Measurements from ENCODE around the gene DHFR2. TPM values are rescaled to one million over a fixed set of nuclear protein-coding genes. Genes with fewer than 3 reads are reported as not detected.
A peak's percentile ranks its signal among the peaks of the same experiment; 100 is the strongest.

Gene DHFR2
- total and polyA plus RNA-seq, 10 of the 15 experiments (the other 5 are each of a cell fraction or from before 2014, with no cell fraction given) = 1.8 to 5.6 (median 4.4) TPM

- TF ChIP-seq NRF1 (conservative IDR thresholded peaks at IDR 0.05; ENCODE audit: low read depth, low read length) = no peak
- no peak for TF ChIP-seq SMARCA5 (IDR thresholded peaks at IDR 0.05)
- TF ChIP-seq, protein P1, sequence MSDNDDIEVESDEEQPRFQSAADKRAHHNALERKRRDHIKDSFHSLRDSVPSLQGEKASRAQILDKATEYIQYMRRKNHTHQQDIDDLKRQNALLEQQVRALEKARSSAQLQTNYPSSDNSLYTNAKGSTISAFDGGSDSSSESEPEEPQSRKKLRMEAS (IDR thresholded peaks at IDR 0.05; ENCODE audit: low read depth, low read length) = no peak
Observed at GRCh38 chr3:94065122-94065521, 2.4 kb upstream of the DHFR2 start (continued).

- Histone ChIP-seq H3K4me3 (peak overlapping the region; percentile 84), H3K4me1 (ENCODE audit: control insufficient read depth, insufficient read depth, low read length) (peaks cover 7% of the 10 kb centered on the region), H3K4me2 (ENCODE audit: control insufficient read depth, insufficient read depth) (peak overlapping the region; percentile 86), H3K9ac (ENCODE audit: control insufficient read depth, insufficient read depth, low read length) (peak overlapping the region; percentile 99), H3K36me3 (ENCODE audit: control insufficient read depth in 2 of 2, insufficient read depth in 2 of 2, low read length in 1 of 2) (peaks cover 0 to 24% of the 10 kb centered on the region in 2 experiments; a peak in 2 of 4 replicates), H3K27me3 (replicated peaks in 1 of 2; ENCODE audit: control insufficient read depth in 2 of 2, insufficient read depth in 2 of 2, low read length in 1 of 2) (no peaks in the 10 kb centered on the region), H3K9me3 (replicated peaks; ENCODE audit: control insufficient read depth, insufficient read depth, low read length) (peaks cover 14% of the 10 kb centered on the region; the same call in 2 of the 3 replicates), H3K79me2 (ENCODE audit: control insufficient read depth, insufficient read depth, low read length) (peaks cover 56% of the 10 kb centered on the region), H4K20me1 (ENCODE audit: control insufficient read depth, insufficient read depth) (no peaks in the 10 kb centered on the region), H2AFZ (ENCODE audit: control insufficient read depth, low read depth, low read length) (no peak overlapping the region), H3K27ac (ENCODE audit: control insufficient read depth, insufficient read depth) (no peak overlapping the region)
- ATAC-seq = no peak
- RAD21 ChIA-PET (ENCODE audit: unreplicated experiment) = interaction anchor here (1.0 to 2.3 kb wide), 3 partner anchors 10 to 61 kb away, joined by 4 to 12 read pairs (median 11); no protein-coding TSS in a partner anchor
- CTCF ChIA-PET = interaction anchor here (0.5 to 11.1 kb wide), 6 partner anchors 14 to 94 kb away, joined by 3 to 164 read pairs (median 6); no protein-coding TSS in a partner anchor
- TF ChIP-seq WRNIP1 (IDR thresholded peaks at IDR 0.05; ENCODE audit: borderline replicate concordance, low read depth, low read length) = no peak
- TF ChIP-seq, protein P2, sequence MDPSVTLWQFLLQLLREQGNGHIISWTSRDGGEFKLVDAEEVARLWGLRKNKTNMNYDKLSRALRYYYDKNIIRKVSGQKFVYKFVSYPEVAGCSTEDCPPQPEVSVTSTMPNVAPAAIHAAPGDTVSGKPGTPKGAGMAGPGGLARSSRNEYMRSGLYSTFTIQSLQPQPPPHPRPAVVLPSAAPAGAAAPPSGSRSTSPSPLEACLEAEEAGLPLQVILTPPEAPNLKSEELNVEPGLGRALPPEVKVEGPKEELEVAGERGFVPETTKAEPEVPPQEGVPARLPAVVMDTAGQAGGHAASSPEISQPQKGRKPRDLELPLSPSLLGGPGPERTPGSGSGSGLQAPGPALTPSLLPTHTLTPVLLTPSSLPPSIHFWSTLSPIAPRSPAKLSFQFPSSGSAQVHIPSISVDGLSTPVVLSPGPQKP (IDR thresholded peaks at IDR 0.05; ENCODE audit: low read depth, low read length) = no peak
- intact Hi-C loops (cut with micrococcal nuclease; ENCODE audit: unreplicated experiment) (no loop called here), in situ Hi-C loops (cut with MboI) (no loop called here)
- SMC1A ChIA-PET (ENCODE audit: uncharacterized antibody, unreplicated experiment) = interaction anchor here (1.1 to 2.0 kb wide), 4 partner anchors 14 to 60 kb away, joined by 4 to 11 read pairs (median 4); no protein-coding TSS in a partner anchor
- POLR2A ChIA-PET = interaction anchor here (1.5 kb wide), 1 partner anchor 10 kb away, joined by 4 read pairs; no protein-coding TSS in a partner anchor
- no TSS peak for BruUV-seq (replicated peaks)
- DNase-seq (ENCODE audit: low read depth, low spot score) = no peak
- 72% methylated on average over 6 of the region's 6 CpGs for WGBS (ENCODE audit: insufficient coverage, insufficient replicate concordance, low lambda C conversion rate, missing lambda C conversion rate)
- FAIRE-seq = no peak
Observed at GRCh38 chr3:94064243-94064860, 1.6 kb upstream of the DHFR2 start.
